Stimulated activated CD8-positive, alpha-beta memory T cell treated with anti-CD3 and anti-CD28 coated beads, Interleukin-12 subunit alpha, Interleukin-12 subunit beta, amount 100 ng/mL, for 1 hour (primary cell): ENCODE results near the gene SPRYD4.
"Not testable (repeated sequence)": the region's sequence is repeated elsewhere in the genome, so short reads cannot be mapped to it uniquely, and the experiment has no call there.

Experiments
- DNase-seq: peaks from one replicate; pipeline ENCODE4 v3.0.0-alpha.2; 2020; ENCODE audit warnings: low read depth

Gene SPRYD4

DNA sequence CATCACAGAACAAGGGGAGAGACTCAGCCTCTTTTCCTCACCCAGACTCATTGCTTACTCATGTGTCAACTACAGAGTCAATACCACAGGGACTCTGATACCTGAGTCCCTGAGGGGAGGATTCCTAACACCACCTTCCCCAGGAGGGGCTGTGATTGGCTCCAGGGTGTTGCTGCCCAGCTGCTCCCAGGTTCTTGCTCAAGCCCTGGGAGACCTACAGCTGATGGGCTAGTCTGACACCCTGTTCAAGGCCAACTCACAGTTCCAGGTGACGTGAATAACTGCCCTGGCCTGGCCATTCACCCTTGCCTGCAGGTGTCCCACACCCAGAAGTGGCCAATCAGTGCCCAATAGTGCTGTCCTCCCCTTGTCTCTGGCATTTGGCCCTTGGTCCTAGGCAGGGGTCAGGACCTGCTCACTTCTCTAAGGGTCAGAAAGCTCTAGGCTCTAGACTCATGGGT, 8.6 kb downstream of the SPRYD4 start:
- DNase-seq = no peak

DNA sequence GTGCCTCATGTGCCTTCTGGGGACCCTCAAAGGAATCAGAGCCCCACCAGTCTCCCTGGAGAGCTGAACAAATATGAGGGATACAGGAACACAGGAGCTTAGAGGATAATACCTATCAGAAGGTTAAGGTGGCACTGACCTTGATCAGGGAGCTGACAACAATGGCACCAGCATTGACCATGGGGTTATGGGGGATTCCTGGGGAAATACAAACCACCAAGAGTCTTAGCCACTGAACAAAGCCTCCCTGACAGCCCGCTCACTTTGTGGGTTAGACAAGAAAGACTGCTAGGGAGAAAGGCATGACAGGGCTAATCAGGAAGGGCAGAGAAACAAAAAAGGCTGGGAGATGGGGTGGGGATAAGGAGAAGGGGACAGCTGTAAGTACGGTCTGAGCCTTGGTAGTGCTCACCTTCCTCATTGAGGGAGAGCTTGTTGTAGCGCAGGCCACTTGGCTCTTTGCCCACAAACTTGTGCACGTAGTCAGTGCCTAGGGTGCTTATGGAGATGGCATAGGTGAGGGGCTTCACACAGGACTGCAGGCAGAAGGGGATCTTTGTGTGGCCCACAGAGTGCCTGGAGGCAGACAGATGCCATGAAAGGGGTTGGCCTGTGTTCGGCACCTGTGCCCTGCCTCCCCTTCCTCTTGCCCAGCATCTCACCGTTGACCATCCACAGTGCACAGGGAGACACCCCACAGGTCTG, 9.3 kb downstream of the SPRYD4 start:
- DNase-seq = no peak

DNA sequence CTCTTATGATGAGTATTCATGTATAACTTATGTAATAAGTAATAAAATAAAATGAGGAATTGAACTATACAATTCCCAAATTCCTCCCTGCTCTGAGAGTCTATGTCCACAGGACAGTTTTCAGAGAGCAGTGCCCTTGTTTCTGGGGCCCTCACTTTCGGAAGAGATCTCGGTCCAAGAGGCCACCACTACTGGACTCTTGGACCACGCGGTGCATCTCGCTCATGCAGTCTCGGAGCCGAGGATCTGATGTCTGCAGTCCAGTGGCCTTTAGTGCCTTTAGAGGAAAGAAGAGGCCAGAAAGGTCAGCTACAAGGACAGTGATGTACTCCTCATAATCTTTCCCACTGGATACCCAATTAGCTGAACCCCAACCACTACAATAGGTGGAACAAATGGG, 11.2 kb downstream of the SPRYD4 start:
- DNase-seq = no peak

DNA sequence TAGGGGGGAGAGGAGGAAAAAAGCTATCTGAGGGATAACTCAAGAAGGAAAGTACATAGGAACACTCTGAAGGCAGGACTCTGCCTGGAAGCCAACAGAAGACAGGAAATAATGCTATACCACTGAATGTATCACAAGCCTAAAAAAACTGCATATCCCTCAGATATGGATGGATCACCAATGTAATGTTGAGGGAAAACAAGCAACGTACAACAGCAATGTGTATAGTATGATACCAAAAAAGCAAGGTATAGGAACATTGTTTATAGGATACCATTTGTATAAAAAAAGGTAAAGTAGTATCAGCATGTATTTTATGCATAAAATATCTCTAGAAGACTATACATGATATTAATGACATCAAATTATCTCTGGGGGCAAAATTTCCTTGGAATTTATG, 16.2 kb downstream of the SPRYD4 start:
- DNase-seq = no peak

DNA sequence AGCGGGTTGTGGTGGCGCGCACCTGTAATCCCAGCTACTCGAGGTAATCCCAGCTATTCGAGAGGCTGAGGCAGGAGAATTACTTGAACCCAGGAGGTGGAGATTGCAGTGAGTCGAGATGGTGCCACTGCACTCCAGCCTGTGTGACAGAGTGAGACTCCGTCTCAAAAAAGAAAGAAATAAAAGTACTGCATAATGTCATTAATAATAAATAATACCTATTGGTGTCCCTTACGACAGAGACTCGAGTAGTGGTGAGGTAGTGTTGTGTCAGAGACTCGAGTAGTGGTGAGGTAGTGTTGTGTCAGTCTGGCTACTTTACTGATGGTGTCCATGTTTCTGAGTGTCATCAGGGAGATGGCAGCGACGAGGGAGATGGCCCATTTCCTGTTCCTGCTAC, 18.3 kb downstream of the SPRYD4 start:
- DNase-seq = no peak

DNA sequence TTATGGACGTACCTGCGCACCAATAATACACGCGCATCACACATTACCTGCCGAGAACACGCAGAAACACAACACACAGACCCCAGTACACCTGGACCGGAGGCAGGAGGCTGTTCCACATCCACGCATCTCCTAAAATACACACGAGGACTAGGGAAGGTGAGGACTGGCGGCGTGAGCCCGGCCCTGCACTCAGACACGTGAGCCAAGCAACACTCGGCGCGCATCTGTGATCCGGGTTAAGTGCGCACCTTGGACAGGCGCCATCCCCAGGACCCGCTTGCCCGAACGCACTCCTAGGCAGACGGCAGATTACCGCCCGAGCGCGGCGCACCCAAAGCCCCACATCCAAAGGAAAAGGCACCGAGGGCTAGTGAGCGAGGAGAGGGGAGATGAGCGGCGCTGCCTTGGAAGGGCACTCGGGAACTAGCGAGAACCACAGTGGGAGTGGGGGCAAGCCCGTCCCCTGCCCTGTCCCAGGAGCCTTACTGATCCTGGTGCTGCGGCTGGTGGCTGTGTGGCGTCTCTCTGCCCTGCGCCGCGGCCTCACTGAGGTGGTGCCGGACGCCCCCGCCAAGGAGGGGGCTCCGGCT, 19.2 kb downstream of the SPRYD4 start:
- DNase-seq = no peak

DNA sequence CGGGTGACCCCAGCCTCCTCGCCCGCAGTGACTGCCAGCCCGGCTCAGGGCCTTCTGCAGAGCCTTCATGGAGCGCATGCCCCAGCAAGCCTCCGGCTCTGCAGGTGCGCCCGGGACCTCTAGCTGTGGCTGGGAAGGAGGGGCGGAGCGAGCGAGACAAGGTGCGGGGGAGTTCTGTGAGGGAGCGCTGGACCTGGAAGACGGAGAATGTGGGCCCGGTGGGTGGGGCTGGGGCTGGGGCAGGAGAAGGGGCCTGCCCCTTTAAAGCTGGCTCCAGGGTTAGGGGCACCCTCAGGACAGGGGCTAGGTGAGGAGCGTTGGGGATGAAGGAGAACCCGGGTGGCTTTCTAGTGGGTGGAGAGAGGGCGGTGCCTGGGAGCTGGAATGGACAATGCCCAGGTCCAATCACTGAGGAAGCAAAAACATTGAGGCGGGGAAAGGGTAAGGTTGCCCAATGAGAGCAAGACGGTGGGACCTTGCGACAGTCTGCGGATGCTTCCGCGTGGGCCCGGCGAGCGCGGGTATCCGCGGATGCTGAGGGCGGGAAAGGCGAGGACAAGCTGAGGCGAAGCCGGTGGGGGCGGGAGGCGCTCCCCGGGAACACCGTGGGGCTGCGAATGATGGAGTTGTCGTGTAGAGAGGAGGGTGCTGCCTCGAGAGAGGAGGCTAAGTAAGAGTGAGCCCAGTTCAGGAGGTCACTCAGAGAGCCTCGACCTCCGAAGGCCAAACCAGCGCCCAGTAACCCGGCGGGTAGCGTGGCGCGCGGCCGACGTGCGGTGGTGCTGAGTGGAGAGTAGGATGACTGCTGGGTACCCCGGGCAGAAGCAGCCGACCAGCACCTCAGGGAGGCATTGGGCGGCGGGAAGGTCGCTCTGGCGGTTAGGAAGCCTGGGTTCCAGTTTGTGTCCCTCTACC, 19.9 kb downstream of the SPRYD4 start, which contains the start of gene GLS2:
Gene GLS2, minus strand, starts transcription at position 121 of the 915 bp plus-strand sequence. Its CDS starts 43 bp downstream, at position 78.
- DNase-seq = peak; percentile 48

DNA sequence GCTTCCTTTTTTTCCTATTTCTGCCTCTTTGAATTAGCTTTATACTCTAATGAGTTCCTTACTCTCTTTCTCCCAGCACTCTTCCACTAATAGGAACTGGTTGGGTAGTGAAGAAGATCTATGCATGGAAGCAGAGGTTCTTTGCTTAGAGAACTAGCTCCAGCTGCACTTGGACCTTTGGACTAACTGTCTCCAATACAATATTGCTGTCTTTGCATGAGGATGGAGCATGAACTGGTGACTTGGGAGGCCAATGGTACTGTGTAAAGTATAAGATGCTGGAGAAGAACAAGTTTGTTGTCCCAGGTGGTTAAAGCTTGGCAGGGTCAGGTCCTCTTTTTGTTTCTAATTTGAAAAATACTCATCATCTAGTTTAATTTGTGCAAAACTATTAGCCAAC, 22.0 kb downstream of the SPRYD4 start:
- DNase-seq = no peak

DNA sequence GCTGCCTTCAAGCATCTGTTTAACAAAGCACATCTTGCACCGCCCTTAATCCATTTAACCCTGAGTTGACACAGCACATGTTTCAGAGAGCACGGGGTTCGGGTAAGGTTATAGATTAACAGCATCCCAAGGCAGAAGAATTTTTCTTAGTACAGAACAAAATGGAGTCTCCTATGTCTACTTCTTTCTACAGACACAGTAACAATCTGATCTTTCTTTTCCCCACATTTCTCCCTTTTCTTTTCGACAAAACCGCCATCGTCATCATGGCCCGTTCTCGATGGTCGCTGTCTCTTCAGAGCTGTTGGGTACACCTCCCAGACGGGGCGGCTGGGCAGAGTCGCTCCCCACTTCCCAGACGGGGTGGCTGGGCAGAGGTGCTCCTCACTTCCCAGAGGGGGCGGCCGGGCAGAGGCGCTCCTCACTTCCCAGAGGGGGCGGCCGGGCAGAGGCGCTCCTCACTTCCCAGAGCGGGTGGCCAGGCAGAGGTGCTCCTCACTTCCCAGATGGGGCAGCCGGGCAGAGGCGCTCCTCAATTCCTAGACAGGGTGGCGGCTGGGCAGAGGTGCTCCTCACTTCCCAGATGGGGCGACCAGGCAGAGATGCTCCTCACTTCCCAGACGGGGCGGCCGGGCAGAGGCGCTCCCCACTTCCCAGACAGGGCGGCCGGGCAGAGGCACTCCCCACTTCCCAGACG, 25.2 kb downstream of the SPRYD4 start:
- DNase-seq = not testable (repeated sequence)

DNA sequence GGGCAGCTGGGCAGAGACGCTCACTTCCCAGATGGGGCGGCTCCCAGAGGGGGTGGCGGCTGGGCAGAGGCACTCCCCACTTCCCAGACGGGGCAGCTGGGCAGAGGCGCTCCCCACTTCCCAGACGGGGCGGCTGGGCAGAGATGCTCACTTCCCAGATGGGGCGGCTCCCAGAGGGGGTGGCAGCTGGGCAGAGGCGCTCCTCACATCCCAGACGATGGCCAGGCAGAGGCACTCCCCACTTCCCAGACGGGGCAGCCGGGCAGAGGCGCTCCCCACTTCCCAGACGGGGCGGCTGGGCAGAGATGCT, 25.7 kb downstream of the SPRYD4 start:
- DNase-seq = not testable (repeated sequence)

DNA sequence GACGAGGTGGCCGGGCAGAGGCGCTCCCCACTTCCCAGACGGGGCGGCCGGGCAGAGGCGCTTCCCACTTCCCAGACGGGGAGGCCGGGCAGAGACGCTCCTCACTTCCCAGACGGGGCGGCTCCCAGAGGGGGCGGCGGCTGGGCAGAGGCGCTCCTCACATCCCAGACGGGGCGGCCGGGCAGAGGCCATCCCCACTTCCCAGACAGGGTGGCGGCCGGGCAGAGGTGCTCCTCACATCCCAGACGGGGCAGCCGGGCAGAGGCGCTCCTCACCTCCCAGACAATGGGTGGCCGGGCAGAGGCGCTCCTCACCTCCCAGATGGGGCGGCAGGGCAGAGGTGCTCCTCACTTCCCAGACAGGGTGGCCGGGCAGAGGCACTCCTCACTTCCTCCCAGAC, 26.1 kb downstream of the SPRYD4 start:
- not testable (repeated sequence) for DNase-seq

DNA sequence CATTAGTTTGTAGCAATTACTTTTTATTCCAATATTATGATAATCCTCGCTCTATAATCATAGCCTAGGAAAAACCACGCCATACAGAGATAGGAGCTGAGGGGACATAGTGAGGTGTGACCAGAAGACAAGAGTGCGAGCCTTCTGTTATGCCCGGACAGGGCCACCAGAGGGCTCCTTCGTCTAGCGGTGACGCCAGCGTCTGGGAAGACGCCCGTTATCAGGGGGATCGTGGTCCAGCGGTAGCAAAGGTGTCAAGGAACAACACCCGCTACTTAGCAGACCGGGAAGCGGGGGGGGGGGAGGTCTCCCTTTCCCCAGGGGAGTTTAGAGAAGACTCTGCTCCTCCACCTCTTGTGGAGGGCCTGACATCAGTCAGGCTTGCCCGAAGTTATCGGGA, 28.3 kb downstream of the SPRYD4 start:
- peak; percentile 43 for DNase-seq

DNA sequence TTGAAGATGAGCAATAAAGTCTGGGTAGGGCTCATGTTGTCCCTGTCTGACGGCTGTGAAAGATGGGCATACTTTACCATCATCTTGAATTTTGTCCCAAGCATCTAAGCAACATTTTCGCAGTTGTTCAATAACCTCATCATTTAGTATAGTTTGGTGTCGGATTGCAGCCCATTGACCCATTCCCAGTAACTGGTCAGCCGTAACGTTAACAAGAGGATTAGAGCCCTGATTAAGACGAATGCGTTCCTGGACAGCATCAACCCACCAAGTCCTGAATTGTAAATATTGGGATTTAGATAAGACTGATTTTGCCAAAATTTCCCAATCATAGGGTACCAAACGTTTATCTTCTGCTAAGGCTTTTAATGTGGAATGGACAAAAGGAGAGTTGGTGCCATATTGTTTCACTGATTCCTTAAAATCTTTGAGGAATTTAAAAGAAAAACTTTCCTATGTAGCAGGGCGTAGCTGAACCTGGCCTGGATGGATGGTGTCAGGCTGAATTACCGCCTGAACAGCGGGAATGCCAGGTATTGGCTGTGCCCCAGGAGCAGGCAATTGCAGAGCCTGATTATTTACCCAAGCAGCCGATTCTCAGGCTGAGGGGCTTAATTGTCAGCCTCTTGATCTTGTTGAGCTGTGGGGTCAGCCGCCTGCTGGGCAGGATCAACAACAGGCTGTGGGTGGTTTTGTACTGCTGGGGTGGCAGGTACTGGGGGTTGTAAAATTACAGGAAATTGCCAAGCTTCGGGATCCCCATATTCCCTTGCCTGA, 29.9 kb downstream of the SPRYD4 start:
- not testable (repeated sequence) for DNase-seq

DNA sequence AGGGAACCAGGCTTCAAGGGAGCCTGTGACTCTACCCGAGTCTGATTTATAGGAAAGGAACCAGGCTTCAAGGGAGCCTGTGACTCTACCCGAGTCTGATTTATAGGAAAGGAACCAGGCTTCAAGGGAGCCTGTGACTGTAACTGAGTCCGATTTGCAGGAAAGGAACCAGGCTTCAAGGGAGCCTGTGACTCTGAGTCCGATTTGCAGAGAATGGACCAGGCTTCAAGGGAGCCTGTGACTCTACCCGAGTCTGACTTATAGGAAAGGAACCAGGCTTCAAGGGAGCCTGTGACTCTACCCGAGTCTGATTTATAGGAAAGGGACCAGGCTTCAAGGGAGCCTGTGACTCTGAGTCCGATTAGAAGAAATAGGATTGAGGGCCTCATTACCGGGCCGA, 31.1 kb downstream of the SPRYD4 start:
- DNase-seq = not testable (repeated sequence)

DNA sequence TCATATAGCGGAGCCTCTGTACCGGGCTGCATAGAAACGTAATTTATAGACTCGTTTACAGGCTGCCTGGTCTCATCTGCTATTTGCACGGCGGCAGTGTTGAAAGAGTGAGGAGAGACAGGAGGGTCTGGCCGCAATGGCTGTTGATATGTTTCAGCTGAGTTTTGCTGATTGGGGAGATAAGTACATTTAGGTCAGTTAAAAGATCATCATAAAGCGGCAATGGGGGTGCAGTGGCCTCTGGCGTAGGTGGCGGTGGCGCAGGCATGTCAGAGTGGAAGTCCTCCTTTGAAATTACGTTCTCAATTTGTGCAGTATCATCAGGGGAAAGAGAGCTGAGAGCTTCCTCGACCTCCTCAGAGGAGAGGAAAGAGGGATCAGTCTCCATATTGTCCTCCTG, 31.5 kb downstream of the SPRYD4 start:
- not testable (repeated sequence) for DNase-seq

DNA sequence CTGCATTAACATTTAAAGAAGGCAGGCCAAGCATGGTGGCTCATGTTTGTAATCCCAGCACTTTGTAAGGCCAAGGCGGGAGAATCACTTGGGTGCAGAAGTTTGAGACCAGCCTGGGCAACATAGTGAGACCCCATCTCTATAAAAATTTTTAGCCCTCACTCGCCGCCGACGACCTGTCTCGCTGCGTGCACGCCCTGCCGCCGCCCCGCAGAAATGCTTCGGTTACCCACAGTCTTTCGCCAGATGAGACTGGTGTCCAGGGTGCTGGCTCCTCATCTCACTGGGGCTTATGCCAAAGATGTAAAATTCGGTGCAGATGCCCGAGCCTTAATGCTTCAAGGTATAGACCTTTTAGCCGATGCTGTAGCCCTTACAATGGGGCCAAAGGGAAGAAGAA, 42.4 kb downstream of the SPRYD4 start:
- no peak for DNase-seq

DNA sequence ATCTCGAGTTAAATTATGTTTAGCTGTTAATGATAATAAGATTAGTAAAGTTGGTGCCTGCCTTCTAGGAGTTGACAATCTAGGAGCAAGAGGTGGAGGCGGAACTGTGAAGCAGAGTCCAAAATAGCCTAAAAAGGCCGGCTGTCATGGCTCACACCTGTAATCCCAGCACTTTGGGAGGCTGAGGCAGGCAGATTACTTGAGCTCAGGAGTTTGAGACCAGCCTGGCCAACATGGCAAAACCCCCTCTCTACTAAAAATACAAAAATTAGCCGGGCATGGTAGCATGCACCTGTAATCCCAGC, 45.6 kb downstream of the SPRYD4 start:
- DNase-seq = not testable (repeated sequence)

DNA sequence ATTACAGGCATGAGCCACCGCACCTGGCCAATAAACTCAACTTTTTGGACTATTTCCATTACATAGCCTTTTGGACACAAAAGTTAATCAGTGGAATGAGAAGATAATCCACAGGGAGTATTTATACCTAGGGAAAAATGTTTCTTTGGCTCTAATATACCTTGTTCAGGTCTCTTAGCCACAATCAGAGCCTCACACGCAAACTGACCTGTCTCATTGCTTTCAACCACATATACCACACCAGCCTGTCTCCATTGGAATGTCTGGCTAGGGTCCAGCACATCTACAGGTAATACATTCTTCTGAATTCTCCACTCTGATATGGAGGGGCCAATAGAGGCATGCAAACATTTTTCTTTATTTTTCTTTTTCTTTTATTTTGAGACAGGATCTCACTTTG, 49.5 kb downstream of the SPRYD4 start:
- no peak for DNase-seq

DNA sequence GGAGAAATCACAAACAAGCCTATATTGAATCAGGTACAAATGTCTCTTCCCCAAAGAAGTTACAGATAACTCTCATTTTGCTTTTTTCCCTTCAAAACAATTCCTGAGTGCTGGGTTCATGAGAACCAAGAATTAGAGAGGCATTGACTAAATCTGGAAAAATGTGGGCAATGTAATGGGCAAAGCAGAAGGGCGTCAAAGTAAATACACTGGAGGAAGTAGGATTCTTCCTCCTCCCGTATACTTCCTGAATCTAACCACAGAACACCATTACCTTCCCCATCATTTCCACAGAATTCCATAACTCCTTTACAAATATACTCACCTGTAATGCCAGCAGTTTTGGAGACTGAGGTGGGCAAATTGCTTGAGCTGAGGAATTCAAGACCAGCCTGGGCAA, 50.2 kb downstream of the SPRYD4 start:
- no peak for DNase-seq

DNA sequence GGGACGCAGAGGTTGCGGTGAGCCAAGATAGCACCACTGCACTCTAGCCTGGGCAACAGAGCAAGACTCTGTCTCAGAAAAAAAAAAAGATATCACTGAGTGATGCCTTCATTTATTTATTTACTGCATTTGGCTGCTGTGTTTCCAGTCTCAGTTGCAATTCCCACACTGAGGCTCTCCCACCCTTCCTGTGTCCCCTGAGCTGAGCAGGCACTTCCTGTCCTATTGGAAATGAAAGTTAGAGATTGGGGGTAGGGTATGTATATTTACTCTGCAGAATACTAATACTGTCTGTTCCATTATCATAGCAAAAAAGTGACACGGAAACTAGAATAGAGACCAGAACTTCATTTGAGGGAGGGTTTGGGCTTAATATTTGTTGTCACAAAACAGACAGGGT, 51.7 kb downstream of the SPRYD4 start:
- DNase-seq = no peak

DNA sequence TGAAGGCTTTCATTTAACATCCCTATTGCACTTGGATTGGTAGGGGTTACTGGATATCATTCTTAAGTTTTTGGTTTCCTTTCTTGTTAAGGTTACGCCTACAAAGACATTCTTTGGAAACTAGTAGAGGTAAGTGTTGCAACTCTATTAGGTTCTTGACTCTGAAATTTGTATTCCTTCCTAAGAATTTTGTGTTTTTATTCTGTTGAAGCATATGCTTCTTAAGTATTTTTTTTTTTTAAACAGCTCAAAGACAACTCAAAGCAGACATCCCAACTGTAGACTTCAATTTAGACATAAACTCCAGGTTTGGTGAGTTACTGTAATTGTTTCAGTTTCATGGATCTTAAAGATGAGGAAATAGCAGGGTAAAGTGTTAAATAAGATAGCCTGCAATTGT, 52.1 kb downstream of the SPRYD4 start:
- no peak for DNase-seq

DNA sequence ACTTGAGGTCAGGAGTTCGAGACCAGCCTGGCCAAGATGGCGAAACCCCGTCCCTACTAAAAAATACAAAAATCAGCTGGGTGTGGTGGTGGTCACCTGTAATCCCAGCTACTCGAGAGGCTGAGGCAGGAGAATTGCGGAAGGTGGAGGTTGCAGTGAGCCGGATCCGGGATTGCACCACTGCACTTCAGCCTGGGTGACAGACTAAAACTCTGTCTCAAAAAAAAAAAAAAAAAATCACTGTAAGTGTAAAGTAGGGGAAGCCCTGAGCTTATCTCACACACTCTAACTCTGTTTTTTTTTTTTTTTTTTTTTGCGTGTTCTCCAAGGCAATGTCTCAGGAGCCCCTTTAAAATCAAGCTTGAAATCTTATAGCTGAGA, 52.8 kb downstream of the SPRYD4 start:
- no peak for DNase-seq
